Liver (tissue), 9 donors: ENCODE data around the gene AGTPBP1. TPM values are rescaled to one million over a fixed set of nuclear protein-coding genes. Genes with fewer than 3 reads are reported as not detected.
A peak's percentile ranks its signal among the peaks of the same experiment; 100 is the strongest.

Experiments
- DNase-seq: peaks from one replicate; pipeline ENCODE4 v3.0.0-alpha.2; 2017; ENCODE audit warnings: low spot score
- H3K27ac ChIP-seq, 2 donors: one replicate each; pipeline ENCODE4 v1.7.0; 2013; ENCODE audit warnings: inconsistent platforms in 2 of 2, low read length in 2 of 2, control low read depth in 1 of 2, low read depth in 1 of 2, mild to moderate bottlenecking in 1 of 2
- H3K27me3 ChIP-seq, 4 donors: one replicate each; pipeline versions ENCODE4 v1.6.1 to v1.7.0; 2013; ENCODE audit warnings: low read length in 3 of 4, inconsistent platforms in 1 of 4, mild to moderate bottlenecking in 1 of 4, moderate library complexity in 1 of 4; ENCODE audit not compliant: control insufficient read depth in 4 of 4, insufficient read depth in 4 of 4
- H3K36me3 ChIP-seq, 4 donors: one replicate each; pipeline versions ENCODE4 v1.6.1 to v1.7.0; 2013; ENCODE audit warnings: low read length in 3 of 4, mild to moderate bottlenecking in 3 of 4, low read depth in 1 of 4, moderate library complexity in 1 of 4; ENCODE audit not compliant: control insufficient read depth in 4 of 4, insufficient read depth in 3 of 4
- H3K4me1 ChIP-seq, 4 donors: one replicate each; pipeline versions ENCODE4 v1.6.1 to v1.7.0; 2013; ENCODE audit warnings: low read length in 3 of 4, mild to moderate bottlenecking in 3 of 4, moderate library complexity in 1 of 4; ENCODE audit not compliant: control insufficient read depth in 4 of 4, insufficient read depth in 4 of 4
- H3K4me3 ChIP-seq, 3 donors: one replicate each; pipeline versions ENCODE4 v1.6.1 to v1.7.0; 2013; ENCODE audit warnings: low read length in 3 of 3, control low read depth in 1 of 3, low read depth in 1 of 3, mild to moderate bottlenecking in 1 of 3
- H3K9ac ChIP-seq, 2 donors: one replicate each; pipeline ENCODE4 v1.7.0; 2013; ENCODE audit warnings: low read length in 2 of 2, mild to moderate bottlenecking in 2 of 2, moderate library complexity in 2 of 2, control low read depth in 1 of 2, low read depth in 1 of 2
- H3K9me3 ChIP-seq, 4 donors: one replicate each; pipeline versions ENCODE4 v1.6.1 to v1.7.0; 2013; ENCODE audit warnings: low read length in 3 of 4; ENCODE audit not compliant: control insufficient read depth in 4 of 4
- EGR1 ChIP-seq, 2 donors: IDR thresholded peaks; 2 replicates each; pipeline ENCODE4 v1.6.1; 2016 to 2018; ENCODE audit warnings: antibody characterized with exemption in 2 of 2, low read depth in 2 of 2
- FOXA1 ChIP-seq: IDR thresholded peaks from 2 replicates; pipeline ENCODE4 v1.6.1; 2016; ENCODE audit warnings: antibody characterized with exemption
- FOXA2 ChIP-seq: IDR thresholded peaks from 2 replicates; pipeline ENCODE4 v1.6.1; 2016; ENCODE audit warnings: antibody characterized with exemption
- GABPA ChIP-seq, 2 donors: IDR thresholded peaks in 1 of 2; conservative IDR thresholded peaks in 1 of 2; 2 replicates each; pipeline ENCODE4 v1.6.1; 2016; ENCODE audit warnings: antibody characterized with exemption in 2 of 2, mild to moderate bottlenecking in 1 of 2, moderate library complexity in 1 of 2
- HNF4G ChIP-seq: IDR thresholded peaks from 2 replicates; pipeline ENCODE4 v1.6.1; 2016; ENCODE audit warnings: antibody characterized with exemption
- RAD21 ChIP-seq, 2 donors: IDR thresholded peaks; 2 replicates each; pipeline ENCODE4 v1.6.1; 2016; ENCODE audit warnings: antibody characterized with exemption in 2 of 2, mild to moderate bottlenecking in 2 of 2
- RXRA ChIP-seq, 2 donors: IDR thresholded peaks; 2 replicates each; pipeline ENCODE4 v1.6.1; 2017 to 2018; ENCODE audit warnings: antibody characterized with exemption in 2 of 2, mild to moderate bottlenecking in 1 of 2
- SP1 ChIP-seq: IDR thresholded peaks from 2 replicates; pipeline ENCODE4 v1.6.1; 2018; ENCODE audit warnings: antibody characterized with exemption, mild to moderate bottlenecking
- TAF1 ChIP-seq: conservative IDR thresholded peaks from 2 replicates; pipeline ENCODE4 v1.6.1; 2016; ENCODE audit warnings: antibody characterized with exemption, mild to moderate bottlenecking
- WGBS: extraction: QIAGEN DNeasy Blood & Tissue Kit; methylation state at CpG from one replicate; pipeline ENCODE4 v1.1.7; 2013; 5-methylcytosine and 5-hydroxymethylcytosine counted together
- polyA plus RNA-seq, 2 donors: library from polyadenylated mRNA; stranded (reverse) in 1 of 2; unstranded in 1 of 2; fragments of 200-250 nt in 1 of 2; fragments of >200 nt in 1 of 2; fragmentation: Nextera tagmentation in 1 of 2; extraction: Ambion mirVana in 1 of 2; gene quantifications; one replicate each; pipeline versions ENCODE4 v1.2.1 to v1.2.3, GENCODE V29; 2013 to 2015
- total RNA-seq, 2 donors: library from RNA; depleted of rRNA; stranded (reverse); fragments of >200 nt; gene quantifications; one replicate each; pipeline ENCODE4 v1.2.3, GENCODE V29; 2014
- TF ChIP-seq, protein P1 (sequence below): IDR thresholded peaks from 2 replicates; pipeline ENCODE4 v1.6.1; 2016; ENCODE audit warnings: antibody characterized with exemption, mild to moderate bottlenecking
- TF ChIP-seq, protein P2 (sequence below): IDR thresholded peaks from 2 replicates; pipeline ENCODE4 v1.6.1; 2016; ENCODE audit warnings: antibody characterized with exemption
- TF ChIP-seq, protein P3 (sequence below): fragments of 150-350 bp; IDR thresholded peaks from 2 replicates; pipeline ENCODE4 v1.5.1; 2017; ENCODE audit warnings: improper control_type of control experiment, low read depth, low read length; ENCODE audit not compliant: missing input control
- donor health status: healthy.
- donor health status: healthy.
- donor health status: healthy.
- donor health status: healthy.
- donor health status: healthy.

AGTPBP1 gene
- total and polyA plus RNA-seq, 4 donors, result 2.1 to 14.4 (median 5.7) TPM

DNA sequence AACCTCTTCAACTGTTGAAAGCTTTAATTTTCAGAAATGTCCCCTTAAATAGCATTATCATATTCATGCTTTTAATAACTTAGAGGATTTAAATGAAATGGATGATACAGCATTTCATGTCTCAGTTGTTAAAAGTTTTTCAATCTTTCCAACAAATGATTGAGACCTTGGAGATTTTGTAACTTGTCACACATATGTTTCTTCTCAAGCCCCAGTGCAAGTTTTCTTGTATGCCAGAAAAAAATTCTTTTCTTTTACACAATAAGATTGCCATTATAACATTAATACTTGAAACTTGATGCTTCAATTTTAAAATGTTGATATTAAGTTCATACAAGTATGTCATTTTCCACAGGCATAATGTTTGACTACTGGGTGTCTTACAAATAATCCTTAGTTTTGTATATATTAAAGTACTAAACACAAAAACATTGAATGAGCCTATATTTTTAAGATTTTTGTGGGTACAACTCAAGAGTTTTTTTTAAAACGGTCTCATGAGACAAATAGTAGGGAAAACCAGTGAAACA lies 124.5 kb downstream of the AGTPBP1 start:
- 94% methylated on average over 1 of the region's 1 CpG for WGBS
- Histone ChIP-seq H3K36me3 (no peaks in the 10 kb centered on the region), H3K4me1 (no peaks in the 10 kb centered on the region), H3K9me3 (no peaks in the 10 kb centered on the region), H3K27me3 (no peaks in the 10 kb centered on the region), H3K9ac (no peak overlapping the region), H3K27ac (no peak overlapping the region), H3K4me3 (no peak overlapping the region)
- DNase-seq, result no peak
- TF ChIP-seq FOXA1 (no peak), TAF1 (no peak), FOXA2 (no peak), SP1 (no peak), GABPA (IDR thresholded peaks at IDR 0.05 in 1 of 2, conservative IDR thresholded peaks at IDR 0.05 in 1 of 2) (no peak)
- TF ChIP-seq, protein P1, sequence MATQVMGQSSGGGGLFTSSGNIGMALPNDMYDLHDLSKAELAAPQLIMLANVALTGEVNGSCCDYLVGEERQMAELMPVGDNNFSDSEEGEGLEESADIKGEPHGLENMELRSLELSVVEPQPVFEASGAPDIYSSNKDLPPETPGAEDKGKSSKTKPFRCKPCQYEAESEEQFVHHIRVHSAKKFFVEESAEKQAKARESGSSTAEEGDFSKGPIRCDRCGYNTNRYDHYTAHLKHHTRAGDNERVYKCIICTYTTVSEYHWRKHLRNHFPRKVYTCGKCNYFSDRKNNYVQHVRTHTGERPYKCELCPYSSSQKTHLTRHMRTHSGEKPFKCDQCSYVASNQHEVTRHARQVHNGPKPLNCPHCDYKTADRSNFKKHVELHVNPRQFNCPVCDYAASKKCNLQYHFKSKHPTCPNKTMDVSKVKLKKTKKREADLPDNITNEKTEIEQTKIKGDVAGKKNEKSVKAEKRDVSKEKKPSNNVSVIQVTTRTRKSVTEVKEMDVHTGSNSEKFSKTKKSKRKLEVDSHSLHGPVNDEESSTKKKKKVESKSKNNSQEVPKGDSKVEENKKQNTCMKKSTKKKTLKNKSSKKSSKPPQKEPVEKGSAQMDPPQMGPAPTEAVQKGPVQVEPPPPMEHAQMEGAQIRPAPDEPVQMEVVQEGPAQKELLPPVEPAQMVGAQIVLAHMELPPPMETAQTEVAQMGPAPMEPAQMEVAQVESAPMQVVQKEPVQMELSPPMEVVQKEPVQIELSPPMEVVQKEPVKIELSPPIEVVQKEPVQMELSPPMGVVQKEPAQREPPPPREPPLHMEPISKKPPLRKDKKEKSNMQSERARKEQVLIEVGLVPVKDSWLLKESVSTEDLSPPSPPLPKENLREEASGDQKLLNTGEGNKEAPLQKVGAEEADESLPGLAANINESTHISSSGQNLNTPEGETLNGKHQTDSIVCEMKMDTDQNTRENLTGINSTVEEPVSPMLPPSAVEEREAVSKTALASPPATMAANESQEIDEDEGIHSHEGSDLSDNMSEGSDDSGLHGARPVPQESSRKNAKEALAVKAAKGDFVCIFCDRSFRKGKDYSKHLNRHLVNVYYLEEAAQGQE, result no peak

DNA sequence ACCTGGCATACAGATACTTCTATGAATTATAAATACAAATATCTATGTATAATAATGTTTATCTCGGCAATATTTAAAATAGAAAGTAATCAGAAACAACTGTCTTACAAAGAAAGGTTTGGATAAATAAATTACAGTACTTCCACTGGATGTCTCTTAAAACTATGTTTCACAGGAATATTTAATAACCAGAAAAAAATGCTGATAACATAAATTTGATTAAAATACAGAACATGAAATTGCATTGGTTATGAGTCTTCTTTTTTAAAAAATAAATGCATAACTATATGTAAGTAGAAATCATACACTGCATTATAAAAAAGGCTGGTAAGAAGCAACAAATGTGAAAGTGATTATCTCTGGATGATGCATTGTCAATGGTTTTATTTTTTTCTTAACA lies 126.0 kb downstream of the AGTPBP1 start:
- TF ChIP-seq, protein P2, sequence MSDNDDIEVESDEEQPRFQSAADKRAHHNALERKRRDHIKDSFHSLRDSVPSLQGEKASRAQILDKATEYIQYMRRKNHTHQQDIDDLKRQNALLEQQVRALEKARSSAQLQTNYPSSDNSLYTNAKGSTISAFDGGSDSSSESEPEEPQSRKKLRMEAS, result no peak
- no peak for TF ChIP-seq SP1
- TF ChIP-seq HNF4G, result no peak
- no peak for TF ChIP-seq EGR1 (IDR thresholded peaks at IDR 0.05; ENCODE audit: low read depth in 2 of 2)
- 95% methylated on average over 1 of the region's 1 CpG for WGBS

DNA sequence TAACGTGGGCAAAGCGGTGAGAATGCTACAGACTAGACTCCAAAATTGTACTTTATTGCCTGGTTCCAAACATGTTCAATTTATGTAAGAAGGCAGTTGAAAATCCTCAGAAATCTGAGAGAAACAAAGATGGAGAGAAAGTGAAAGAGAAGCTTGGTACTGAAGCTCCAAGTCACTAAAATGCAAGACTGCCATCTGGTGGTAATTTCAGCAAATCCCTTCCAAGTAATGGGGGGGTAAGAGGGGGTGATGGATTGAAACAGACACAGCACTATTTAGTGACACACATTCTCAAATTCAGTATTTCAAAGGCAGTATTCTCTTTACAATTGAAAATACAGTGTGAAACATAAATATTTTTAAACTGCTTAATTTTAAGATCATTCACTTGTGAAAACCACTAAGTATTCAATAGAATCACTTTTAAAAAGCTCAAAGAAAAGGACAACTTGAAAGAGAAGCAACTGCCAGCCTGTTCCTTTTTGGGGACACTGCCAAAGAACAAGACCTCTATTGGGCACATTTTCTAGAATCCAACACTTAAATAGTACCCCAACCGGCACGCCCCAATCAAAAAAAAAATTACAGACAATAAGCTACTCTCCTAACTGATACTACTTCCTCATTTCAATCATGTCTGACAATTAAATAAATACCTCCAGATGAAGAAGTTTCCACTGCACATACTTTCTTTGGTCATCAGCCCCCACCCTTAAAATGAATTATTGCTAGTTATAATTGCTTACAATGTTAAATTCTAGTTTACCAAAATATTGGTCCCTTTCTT lies 131.5 kb downstream of the AGTPBP1 start:
- Histone ChIP-seq H3K9me3 (no peaks in the 10 kb centered on the region), H3K27me3 (no peaks in the 10 kb centered on the region), H3K4me3 (peak overlapping the region in 2 of 3 donors; percentile 18 to 36), H3K4me1 (peaks cover 2 to 4% (median 3%) of the 10 kb centered on the region in 4 donors), H3K27ac (no peak overlapping the region), H3K9ac (no peak overlapping the region), H3K36me3 (no peaks in the 10 kb centered on the region)
- 62% methylated on average over 4 of the region's 4 CpGs for WGBS
- TF ChIP-seq FOXA1, result no peak
- no peak for TF ChIP-seq EGR1 (IDR thresholded peaks at IDR 0.05; ENCODE audit: low read depth in 2 of 2)
- TF ChIP-seq, protein P3, sequence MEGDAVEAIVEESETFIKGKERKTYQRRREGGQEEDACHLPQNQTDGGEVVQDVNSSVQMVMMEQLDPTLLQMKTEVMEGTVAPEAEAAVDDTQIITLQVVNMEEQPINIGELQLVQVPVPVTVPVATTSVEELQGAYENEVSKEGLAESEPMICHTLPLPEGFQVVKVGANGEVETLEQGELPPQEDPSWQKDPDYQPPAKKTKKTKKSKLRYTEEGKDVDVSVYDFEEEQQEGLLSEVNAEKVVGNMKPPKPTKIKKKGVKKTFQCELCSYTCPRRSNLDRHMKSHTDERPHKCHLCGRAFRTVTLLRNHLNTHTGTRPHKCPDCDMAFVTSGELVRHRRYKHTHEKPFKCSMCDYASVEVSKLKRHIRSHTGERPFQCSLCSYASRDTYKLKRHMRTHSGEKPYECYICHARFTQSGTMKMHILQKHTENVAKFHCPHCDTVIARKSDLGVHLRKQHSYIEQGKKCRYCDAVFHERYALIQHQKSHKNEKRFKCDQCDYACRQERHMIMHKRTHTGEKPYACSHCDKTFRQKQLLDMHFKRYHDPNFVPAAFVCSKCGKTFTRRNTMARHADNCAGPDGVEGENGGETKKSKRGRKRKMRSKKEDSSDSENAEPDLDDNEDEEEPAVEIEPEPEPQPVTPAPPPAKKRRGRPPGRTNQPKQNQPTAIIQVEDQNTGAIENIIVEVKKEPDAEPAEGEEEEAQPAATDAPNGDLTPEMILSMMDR, result peak; percentile 81
- no peak for TF ChIP-seq RXRA (IDR thresholded peaks at IDR 0.05)
- TF ChIP-seq RAD21 (IDR thresholded peaks at IDR 0.05), result peak; percentile 91 to 92
- DNase-seq, result no peak

More for the DNA sequence above, 126.0 kb downstream of the AGTPBP1 start:
- Histone ChIP-seq H3K4me3 (no peak overlapping the region), H3K4me1 (no peaks in the 10 kb centered on the region), H3K27me3 (no peaks in the 10 kb centered on the region), H3K27ac (no peak overlapping the region), H3K9ac (no peak overlapping the region), H3K36me3 (no peaks in the 10 kb centered on the region), H3K9me3 (no peaks in the 10 kb centered on the region)
- no peak for DNase-seq
